DLD1 (cell line): ENCODE data around the gene REC8.

Experiments used
- in situ Hi-C: cut with HindIII; loops from 2 replicates; pipeline ENCODE4 v1.10.0; 2017; ENCODE audit warnings: low sequenced_read_pairs

Gene REC8

GRCh38 chr14:24138396-24139271 lies 33.2 kb upstream of the REC8 start:
- in situ Hi-C loops, result no loop called here

DNA sequence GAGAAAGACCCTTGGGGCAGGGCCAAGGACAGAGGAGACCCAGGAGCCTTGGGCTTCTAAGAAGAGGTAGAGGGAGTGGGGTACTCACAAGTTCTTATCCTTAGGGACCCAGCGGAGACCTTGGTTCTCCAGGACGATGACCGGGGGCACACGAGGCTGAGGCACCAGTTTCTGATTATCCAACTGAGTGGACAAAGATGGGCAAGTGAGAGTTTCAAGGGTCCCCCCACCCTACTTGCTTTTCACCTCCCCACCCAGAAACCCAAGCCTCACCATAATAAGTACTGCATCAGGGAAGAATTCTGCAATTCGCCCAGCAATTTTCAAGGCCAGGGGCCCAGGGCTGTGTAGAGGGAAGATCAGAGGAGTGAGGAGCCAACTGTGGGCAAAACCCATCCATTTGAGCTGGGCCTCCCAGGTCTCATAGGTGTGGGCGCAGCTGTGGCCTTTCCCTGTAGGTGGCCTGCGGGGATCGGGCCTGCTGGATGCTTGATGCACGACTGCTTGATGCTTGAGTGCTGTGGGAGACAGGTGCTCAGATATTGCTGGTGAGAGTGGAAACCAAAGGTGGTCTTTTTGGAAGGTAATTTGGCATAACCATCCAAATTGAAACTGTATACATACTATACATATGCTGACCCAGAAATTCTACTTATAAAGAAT lies 32.5 kb upstream of the REC8 start:
- in situ Hi-C loops, result no loop called here

DNA sequence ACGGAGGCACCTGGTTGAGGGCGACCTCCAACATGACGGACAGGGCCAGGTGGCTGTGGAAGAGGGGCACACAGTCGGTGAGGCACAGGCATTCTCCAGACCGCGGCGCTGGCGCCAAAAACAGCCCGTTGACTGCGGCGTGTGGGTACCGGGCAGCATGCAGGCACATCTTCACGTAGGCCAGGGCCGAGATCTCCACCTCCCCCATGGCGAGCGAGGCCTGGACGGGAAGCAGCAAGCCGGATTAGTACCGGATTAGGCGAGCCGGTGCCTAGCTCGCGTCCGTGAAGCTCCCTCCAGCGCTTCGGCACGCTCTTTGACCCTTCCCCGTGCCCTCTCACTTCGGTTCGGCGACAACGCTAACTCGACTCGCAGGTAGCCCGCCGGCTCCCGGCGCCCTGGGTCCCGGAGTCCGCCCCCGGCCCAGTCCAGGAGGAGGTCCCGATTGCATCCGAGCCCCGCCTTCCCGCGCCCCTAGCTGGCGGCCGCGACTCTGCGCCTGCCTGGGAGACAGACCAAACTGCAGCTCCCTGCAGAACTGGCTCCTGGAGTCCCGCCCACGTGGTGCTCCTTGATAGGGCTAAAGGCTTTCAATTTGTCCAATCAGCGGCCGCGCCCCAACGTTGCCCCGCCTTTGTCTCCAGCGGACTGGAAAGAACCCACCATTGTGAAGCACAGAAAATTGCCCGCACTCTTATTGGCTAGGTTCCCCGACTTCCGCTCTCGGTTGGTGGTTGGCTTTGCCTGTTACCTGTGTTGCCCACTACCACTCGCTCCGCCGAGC lies 30.6 kb upstream of the REC8 start, which contains the start of gene EMC9:
Gene EMC9 (minus strand): TSS at position 495 of the 784 bp plus-strand sequence. CDS start 287 bp downstream, at position 208.
- in situ Hi-C loops, result no loop called here

- in situ Hi-C loops, result no loop called here
These were observed 28.4 kb upstream of the REC8 start for GRCh38 chr14:24143511-24143910.

DNA sequence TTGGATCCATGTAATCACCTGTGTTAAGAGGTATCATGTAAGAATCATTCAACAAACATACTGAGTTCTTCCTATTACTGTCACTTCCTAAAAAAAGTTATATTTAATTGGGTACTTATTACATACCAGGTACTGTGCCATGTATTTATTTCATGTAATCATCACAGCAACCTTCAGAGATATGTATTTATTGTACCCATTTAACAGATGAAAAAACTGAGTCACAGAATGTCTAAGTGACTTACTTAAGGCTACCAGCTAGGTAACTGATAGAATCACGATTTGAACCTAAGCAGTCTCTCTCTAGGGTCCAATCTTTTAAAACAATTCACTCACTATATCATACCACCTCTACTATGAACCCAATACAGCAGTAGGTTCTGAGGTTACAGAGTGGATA lies 27.4 kb upstream of the REC8 start:
- in situ Hi-C loops, result no loop called here

GRCh38 chr14:24145219-24145618 lies 26.7 kb upstream of the REC8 start:
- in situ Hi-C loops, result no loop called here

GRCh38 chr14:24145690-24146452 lies 26.0 kb upstream of the REC8 start:
- in situ Hi-C loops, result no loop called here

DNA sequence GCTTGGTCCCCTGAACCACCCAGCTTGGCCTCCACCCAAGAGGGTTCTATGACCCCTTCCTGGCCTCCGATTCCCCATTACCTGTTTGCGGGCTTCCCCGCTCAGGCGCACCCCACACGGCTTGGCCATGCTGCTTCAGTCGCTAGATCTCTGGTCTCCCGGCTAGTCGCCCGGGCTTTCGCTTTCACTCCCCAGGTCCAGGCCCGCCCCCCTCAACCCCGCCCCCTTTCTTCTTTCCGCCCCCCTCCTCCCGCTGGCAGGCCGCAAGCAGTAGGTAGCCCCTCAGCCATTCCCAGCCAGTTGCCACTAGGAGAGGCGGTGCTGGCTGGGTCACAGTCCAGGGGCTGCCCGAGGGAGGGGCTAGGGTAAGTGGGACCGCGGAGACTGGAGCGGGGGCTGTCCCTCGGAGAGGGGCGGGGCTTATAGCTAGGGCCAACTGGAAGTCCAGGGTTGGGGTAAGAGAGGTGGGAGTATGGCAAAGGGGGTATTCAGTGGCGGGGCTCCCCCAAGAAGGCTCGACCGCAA lies 25.4 kb upstream of the REC8 start, which contains the start of gene PSME2:
Gene PSME2 (minus strand): TSS at position 158 of the 525 bp plus-strand sequence. CDS start 29 bp downstream, at position 129.
- in situ Hi-C loops, result no loop called here

DNA sequence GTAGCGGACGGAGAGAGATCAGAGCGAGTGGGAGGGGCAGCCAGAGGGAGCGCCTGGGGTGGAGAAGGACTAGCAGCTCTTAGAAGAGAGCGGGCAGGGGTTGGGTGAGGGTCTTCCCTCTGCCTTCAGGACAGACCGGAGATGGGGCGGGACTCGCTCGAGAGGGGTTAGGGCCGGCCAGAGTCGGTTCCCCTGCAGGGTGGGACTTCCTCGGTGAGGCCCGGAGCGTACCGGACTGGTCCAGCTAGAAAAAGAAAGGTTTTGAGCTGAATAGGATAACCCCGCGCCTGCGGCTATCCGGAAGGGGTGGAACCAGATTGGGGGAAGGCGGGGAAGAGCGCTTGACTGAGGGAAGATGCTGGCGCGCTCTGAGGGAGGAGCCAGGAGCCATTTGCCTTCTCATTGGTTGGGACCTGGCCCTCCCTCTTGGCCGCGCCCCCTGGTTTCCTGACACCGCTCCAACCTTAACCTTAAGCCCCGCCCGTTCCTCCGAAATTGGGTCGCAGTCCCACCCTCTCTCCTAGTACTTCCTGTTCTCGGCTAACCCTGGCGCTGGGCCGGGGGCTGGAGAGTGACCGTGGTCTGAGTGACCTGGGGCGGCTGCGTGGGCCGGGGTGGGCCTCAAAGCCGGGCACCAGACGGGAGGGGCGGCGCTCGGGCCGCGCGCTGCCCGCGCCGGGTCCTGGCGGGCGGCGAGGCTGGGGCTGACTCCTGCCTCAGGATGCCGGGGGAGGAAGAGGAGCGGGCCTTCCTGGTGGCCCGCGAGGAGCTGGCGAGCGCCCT lies 24.7 kb upstream of the REC8 start, which contains the start of gene RNF31:
Gene RNF31 (plus strand): TSS at position 521 of the 783 bp plus-strand sequence. CDS start 201 bp downstream, at position 722.
- in situ Hi-C loops, result no loop called here

DNA sequence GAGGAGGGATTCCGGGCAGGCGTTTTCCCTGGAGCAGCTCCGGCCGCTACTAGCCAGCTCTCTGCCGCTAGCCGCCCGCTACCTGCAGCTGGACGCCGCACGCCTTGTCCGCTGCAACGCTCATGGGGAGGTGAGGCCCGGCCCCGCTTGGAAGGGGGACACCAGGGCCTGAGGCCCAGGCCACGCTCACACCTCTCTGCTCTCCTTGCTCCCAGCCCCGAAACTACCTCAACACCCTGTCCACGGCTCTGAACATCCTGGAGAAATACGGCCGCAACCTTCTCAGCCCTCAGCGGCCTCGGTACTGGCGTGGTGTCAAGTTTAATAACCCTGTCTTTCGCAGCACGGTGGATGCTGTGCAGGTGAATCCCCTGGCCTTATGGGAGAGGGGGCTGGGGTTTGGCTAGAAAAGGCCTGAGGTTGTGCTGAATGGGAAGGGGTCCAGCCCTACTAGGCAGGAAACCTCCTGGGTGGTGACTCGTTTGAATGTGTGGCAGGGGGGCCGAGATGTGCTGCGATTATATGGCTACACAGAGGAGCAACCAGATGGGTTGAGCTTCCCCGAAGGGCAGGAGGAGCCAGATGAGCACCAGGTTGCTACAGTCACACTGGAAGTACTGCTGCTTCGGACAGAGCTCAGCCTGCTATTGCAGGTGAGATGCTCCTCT lies 24.0 kb upstream of the REC8 start:
- in situ Hi-C loops, result no loop called here

DNA sequence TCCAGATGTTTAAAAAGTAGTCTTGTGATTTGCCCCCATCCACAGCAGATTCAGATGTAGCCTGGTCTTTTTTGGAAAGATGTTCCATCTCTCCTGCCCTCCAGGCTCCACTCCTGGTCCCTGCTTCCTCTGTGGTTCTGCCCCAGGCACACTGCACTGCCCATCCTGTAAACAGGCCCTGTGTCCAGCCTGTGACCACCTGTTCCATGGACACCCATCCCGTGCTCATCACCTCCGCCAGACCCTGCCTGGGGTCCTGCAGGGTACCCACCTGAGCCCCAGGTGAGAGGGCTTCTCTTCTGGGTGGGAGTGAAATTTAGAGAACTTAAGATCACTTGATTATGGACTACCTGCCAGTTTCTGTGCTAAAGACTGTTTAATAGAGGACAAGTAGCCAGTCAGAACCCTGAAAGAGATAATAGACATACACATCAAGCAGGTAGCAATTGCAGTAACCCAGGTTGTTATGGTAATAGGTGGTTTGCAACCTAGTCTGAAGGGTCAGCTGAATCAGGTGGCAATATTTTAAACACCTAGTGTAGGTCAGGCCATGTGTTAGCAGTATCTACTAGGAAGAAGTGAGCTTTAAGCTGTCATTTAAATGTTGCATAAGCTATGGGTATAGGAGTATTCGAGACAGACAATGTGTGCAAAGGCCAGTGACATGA lies 22.4 kb upstream of the REC8 start:
- in situ Hi-C loops, result no loop called here

GRCh38 chr14:24150061-24150460 lies 21.8 kb upstream of the REC8 start:
- in situ Hi-C loops, result no loop called here

GRCh38 chr14:24150567-24150966 lies 21.3 kb upstream of the REC8 start:
- in situ Hi-C loops, result no loop called here

DNA sequence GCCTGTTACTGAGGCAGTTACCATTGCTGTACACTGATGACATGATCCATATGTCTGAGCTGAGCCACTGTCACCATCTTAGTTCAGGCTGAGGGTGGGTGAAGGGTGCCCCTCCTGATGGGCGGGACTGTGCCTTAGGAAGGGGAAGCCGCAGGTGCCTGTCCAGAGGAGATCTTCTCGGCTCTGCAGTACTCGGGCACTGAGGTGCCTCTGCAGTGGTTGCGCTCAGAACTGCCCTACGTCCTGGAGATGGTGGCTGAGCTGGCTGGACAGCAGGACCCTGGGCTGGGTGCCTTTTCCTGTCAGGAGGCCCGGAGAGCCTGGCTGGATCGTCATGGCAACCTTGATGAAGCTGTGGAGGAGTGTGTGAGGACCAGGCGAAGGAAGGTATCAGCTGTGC lies 20.9 kb upstream of the REC8 start:
- in situ Hi-C loops, result no loop called here

GRCh38 chr14:24151404-24152080 lies 20.3 kb upstream of the REC8 start:
- in situ Hi-C loops, result no loop called here

- in situ Hi-C loops, result no loop called here
These were observed 16.8 kb upstream of the REC8 start for GRCh38 chr14:24155100-24155499.

DNA sequence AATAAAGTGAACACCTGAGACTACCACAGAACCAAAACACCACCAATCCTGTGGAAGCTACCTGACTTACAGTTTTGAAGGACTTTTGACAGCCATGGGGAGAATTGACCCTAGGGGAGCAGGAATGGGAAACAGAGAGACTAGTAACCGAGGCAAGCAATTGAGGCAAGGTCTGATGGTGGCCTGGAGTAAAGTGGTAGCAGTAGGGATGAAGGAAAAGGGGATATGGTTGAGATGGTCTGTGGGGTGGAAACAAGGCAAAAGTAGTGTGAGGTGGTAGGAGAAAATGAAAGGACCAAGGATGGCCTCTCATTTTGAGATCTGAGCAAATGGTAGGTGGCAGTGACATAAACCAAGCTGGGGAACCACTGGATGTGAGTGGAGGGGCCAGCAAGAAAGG lies 15.0 kb upstream of the REC8 start:
- in situ Hi-C loops, result no loop called here

GRCh38 chr14:24157331-24157730 lies 14.5 kb upstream of the REC8 start:
- in situ Hi-C loops, result no loop called here
